Medulla oblongata (tissue), 1 donor: ENCODE data around the gene CBLN1.
A peak's percentile ranks its signal among the peaks of the same experiment; 100 is the strongest.

Experiments used
- DNase-seq: peaks from one replicate; pipeline ENCODE4 v3.0.0-alpha.2; 2015; ENCODE audit errors: extremely low spot score

CBLN1 gene

GRCh38 chr16:49281480-49281842 is at the start of gene CBLN1:
CBLN1 (minus strand) TSS chr16:49281838; CDS start chr16:49281465, 373 bp downstream.
- no peak for DNase-seq

- no peak for DNase-seq
These were observed 49.0 kb upstream of the CBLN1 start for GRCh38 chr16:49330562-49331201.

DNA sequence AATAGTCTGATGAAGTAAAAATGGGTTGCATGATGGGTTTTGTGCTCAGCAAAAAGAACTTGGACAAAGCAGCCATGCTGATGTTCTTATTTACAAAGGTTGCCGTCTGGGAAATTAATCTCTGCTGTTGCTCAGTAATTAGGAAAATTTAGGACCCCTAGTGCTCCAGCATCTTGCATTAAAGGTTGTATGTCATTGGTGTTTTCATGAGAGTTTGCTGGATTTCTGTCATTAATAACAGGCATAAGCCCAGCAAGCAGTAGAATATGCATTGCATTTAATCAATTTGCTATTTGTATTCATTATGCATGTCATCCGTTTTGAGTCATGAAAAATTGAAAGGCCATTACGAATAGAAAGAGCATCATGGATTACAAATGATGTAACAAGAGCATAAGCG is 46.7 kb upstream of the CBLN1 start:
- DNase-seq: no peak

DNA sequence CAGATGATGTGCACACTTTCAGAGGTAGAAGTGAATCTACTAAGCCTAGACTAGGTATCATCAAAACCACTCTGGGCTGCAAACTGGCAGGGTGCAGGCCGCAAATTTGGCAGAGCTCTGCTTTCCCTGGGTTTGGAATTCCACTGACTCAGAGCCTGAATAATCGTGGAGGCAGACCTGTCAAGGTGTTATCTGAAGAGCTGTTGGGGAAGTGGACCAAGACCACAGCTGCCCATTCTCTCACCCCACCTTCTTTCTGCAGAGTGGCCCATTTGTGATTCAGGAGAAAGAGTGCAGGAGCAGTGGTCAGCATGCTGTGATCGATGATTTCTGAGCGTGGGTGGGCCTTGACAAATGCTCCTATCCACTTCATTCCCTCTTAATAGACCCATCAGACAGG is 45.8 kb upstream of the CBLN1 start:
- DNase-seq: no peak

- DNase-seq: no peak
These were observed 43.1 kb upstream of the CBLN1 start for GRCh38 chr16:49324703-49325102.

DNA sequence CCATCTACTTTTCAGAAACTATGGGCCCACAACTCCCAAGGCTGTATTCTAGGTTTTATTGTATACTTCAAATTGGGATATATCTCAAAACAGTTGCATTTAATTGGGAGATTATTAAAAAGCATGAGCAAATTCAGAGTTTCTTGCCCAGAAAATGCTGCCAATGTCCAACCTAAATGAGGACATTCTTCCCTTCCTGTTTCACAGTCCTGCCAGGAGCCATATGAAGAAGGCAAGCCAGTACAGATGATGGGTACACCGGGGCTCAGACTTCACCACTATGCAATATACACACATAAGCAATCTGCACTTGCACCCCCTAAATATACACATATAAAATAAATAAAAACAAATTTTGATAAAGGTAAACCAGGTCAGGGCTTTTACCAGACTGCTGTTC is 34.0 kb upstream of the CBLN1 start:
- no peak for DNase-seq

- no peak for DNase-seq
These were observed 30.8 kb upstream of the CBLN1 start for GRCh38 chr16:49312389-49312985.

- DNase-seq: no peak
These were observed 30.2 kb upstream of the CBLN1 start for GRCh38 chr16:49311823-49312222.

GRCh38 chr16:49307176-49307575 is 25.5 kb upstream of the CBLN1 start:
- DNase-seq: no peak

GRCh38 chr16:49305406-49305805 is 23.8 kb upstream of the CBLN1 start:
- DNase-seq: no peak

- DNase-seq: no peak
These were observed 10.8 kb upstream of the CBLN1 start for GRCh38 chr16:49292413-49292812.

DNA sequence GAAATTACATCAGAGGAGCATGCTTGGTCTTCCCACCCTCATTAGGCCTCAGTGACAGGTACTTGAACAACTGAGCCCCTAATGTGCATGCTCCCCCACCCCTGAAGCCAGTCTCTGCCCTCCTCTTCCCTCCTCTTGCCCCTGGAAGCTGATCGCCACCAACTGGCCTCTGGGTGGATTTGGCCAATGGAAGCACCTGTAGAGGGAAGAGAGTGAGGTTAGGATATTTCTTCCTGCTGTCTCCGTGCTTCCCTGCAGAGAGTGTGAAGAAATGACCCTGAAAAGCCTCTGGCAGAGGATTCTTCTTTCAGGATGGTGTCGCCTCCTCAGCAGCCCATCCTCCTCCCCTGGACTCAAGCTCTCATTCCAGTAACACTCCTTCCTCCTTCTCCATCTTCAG is 5.9 kb upstream of the CBLN1 start:
- no peak for DNase-seq

DNA sequence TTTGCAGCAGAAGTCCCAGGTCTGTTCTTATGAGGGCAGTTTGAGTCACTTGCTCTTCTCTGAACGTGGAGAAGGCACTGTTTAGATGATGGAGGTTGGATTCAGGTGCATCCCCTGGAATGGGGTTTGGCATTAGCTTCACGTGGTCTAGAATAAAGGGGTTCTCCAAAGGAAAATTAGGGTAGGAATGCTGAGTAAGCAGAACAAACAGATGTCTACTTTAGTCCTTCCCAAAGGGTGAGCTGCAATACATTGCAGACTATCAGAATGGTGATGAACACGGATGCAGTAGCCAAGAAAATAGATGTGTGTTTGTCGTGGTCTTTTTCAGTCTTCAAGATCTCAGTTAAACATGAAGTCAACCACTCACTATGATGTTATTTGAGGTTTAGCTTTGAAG is 3.3 kb upstream of the CBLN1 start:
- DNase-seq: no peak

- DNase-seq: no peak
These were observed 1.9 kb upstream of the CBLN1 start for GRCh38 chr16:49283376-49284049.

GRCh38 chr16:49282690-49283375 is 1.2 kb upstream of the CBLN1 start:
- DNase-seq: no peak

GRCh38 chr16:49281843-49282642 is 405 bp upstream of the CBLN1 start:
- peak; percentile 88 for DNase-seq

- no peak for DNase-seq
These were observed 732 bp downstream of the CBLN1 start for GRCh38 chr16:49280841-49281371.

DNA sequence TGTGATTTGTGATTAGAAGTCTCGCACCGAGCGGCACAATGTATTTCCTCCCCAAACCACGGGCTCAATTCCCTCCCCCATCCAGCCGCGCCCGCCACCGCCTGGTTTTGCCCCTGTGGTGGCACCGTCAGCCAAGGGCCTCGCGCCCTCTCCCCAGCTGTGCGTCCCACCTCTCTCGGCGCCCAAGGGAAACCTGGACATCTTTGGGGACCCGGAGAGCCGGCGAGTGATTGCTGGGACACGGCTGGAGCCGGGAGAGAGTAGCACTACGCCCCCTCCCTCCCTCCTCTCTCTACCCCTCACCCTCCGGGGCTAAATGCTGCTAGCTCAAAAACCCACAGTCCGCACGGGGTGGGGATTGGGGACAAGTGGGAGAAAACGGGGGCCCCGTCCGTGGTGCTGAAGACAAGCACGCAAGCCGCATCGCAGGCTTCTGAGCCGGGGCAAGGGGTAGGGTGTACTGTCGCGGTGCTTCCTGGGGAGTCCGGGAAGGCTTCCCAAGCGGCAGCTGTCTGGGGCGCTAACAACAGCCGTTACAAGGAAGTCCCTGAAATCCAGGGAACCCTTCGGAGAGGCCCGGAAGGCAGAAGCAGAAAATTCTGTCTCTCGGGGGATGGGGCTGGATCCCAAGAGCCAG is 1.4 kb downstream of the CBLN1 start:
- DNase-seq: no peak

GRCh38 chr16:49278944-49279725 is 2.5 kb downstream of the CBLN1 start:
- DNase-seq: no peak

DNA sequence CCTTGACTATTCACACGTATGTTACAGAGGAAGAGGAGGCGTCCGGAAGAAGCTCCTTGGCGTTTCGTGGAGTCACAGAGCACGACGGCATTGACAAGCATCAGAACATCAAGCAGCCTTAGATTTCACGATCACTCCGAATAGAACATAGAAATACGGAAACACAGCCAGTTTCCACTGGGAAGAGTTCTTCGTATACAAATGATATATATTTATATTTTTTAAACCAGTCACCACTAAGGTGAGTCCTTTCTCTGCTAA is 3.1 kb downstream of the CBLN1 start:
- DNase-seq: no peak
